Activated B cell treated with CpG ODN at 0.5 μM for 24 hours (primary cell): ENCODE results near the gene PGM5. TPM values are rescaled to one million over a fixed set of nuclear protein-coding genes. Genes with fewer than 3 reads are reported as not detected.

Experiments used
- total RNA-seq: library from RNA; stranded (reverse); gene quantifications from 2 replicates; pipeline ENCODE4 v1.2.3, GENCODE V29; 2022

Gene PGM5
- total RNA-seq, 1 donor from 2014 or later, result not detected

Other genes with a start within 250 kb of the PGM5 start
- 43.4 and 53.1 TPM in 2 replicates for gene ZNG1C, start 114.6 kb upstream of the PGM5 start, total RNA-seq
- not detected in 2 replicates for gene FOXD4L3, start 53.7 kb upstream of the PGM5 start, total RNA-seq
- gene TMEM252, start 184.3 kb downstream of the PGM5 start, total RNA-seq, result not detected in 2 replicates